HG03045 (cell line): ENCODE measurements around the gene XPO5.
"Not testable (repeated sequence)": the region's sequence is repeated elsewhere in the genome, so short reads cannot be mapped to it uniquely, and the experiment has no call there.

ENCODE experiments used
- ATAC-seq: cut with Tn5 transposase; IDR thresholded peaks from one replicate; pipeline ENCODE4 v1.9.1; 2021; ENCODE audit warnings: mild to moderate bottlenecking, moderate library complexity; ENCODE audit not compliant: unreplicated experiment

Gene XPO5

GRCh38 chr6:43588194-43588593 lies 12.4 kb upstream of the XPO5 start:
- no peak for ATAC-seq

GRCh38 chr6:43584892-43585570 lies 9.2 kb upstream of the XPO5 start:
- no peak for ATAC-seq

- no peak for ATAC-seq
Observed at GRCh38 chr6:43582911-43583310, 7.1 kb upstream of the XPO5 start.

GRCh38 chr6:43579171-43579570 lies 3.3 kb upstream of the XPO5 start:
- no peak for ATAC-seq

- ATAC-seq: no peak
Observed at GRCh38 chr6:43578748-43579147, 2.9 kb upstream of the XPO5 start.

GRCh38 chr6:43575105-43575771 lies 600 bp downstream of the XPO5 start:
- ATAC-seq: peak; percentile 10

- no peak for ATAC-seq
Observed at GRCh38 chr6:43572015-43572414, 3.8 kb downstream of the XPO5 start.

- no peak for ATAC-seq
Observed at GRCh38 chr6:43570876-43571441, 4.9 kb downstream of the XPO5 start.

GRCh38 chr6:43559328-43559727 lies 16.5 kb downstream of the XPO5 start:
- ATAC-seq: no peak

GRCh38 chr6:43557620-43558019 lies 18.2 kb downstream of the XPO5 start:
- not testable (repeated sequence) for ATAC-seq

- no peak for ATAC-seq
Observed at GRCh38 chr6:43547222-43547621, 28.6 kb downstream of the XPO5 start.

- no peak for ATAC-seq
Observed at GRCh38 chr6:43544461-43544860, 31.4 kb downstream of the XPO5 start.

GRCh38 chr6:43541774-43542471 lies 33.9 kb downstream of the XPO5 start:
- no peak for ATAC-seq

GRCh38 chr6:43540507-43540906 lies 35.3 kb downstream of the XPO5 start:
- no peak for ATAC-seq

GRCh38 chr6:43539409-43539808 lies 36.4 kb downstream of the XPO5 start:
- ATAC-seq: not testable (repeated sequence)

- not testable (repeated sequence) for ATAC-seq
Observed at GRCh38 chr6:43538986-43539385, 36.9 kb downstream of the XPO5 start.

GRCh38 chr6:43532201-43532600 lies 43.6 kb downstream of the XPO5 start:
- ATAC-seq: no peak

GRCh38 chr6:43524483-43524961 lies 51.3 kb downstream of the XPO5 start:
- no peak for ATAC-seq

- ATAC-seq: no peak
Observed at GRCh38 chr6:43523284-43523683, 52.6 kb downstream of the XPO5 start.

GRCh38 chr6:43522547-43523261 lies 53.1 kb downstream of the XPO5 start:
- no peak for ATAC-seq

- no peak for ATAC-seq
Observed at GRCh38 chr6:43521836-43522235, 54.0 kb downstream of the XPO5 start.
